HepG2 (cell line): ENCODE data around the gene ZC3H18. TPM values are rescaled to one million over a fixed set of nuclear protein-coding genes. Genes with fewer than 3 reads are reported as not detected.

ENCODE experiments used
- ATAC-seq: fragments of 200-7000 bp; cut with Tn5 transposase; 3 replicates; pipeline ENCODE4 v1.9.1; 2020; ENCODE audit warnings: mild to moderate bottlenecking, moderate library complexity
- BruUV-seq: library from RNA; stranded (reverse); fragments of 400-500 nt; replicated peaks from 2 replicates; lab custom pipeline; 2021; lab: Mats Ljungman, UMichigan
- CTCF ChIA-PET: fragments of 300-600 bp; formaldehyde crosslinking; extraction: SDS; loops from one replicate; lab custom pipeline; 2021; ENCODE audit warnings: low total read pairs, inconsistent platforms, low intra/inter-chr PET ratio; lab: Yijun Ruan, JAX
- POLR2A ChIA-PET: fragments of 350-600 bp; sonication (Branson Sonifier 250); formaldehyde crosslinking; loops from one replicate; lab custom pipeline; 2020; ENCODE audit warnings: antibody characterized with exemption, inconsistent platforms; lab: Yijun Ruan, JAX
- DNase-seq: peaks from one replicate; pipeline ENCODE4 v3.0.0-alpha.2; 2015; ENCODE audit warnings: low spot score
- FAIRE-seq: peaks from 3 replicates; lab custom pipeline; 2011; peaks lifted over from hg19 to GRCh38; lab: Jason Lieb, UNC
- H2AFZ ChIP-seq: one replicate; pipeline ENCODE4 v1.6.1; 2011; ENCODE audit warnings: low read length, inconsistent platforms
- H3K27ac ChIP-seq: fragments of 300-600 bp; 3 replicates; pipeline ENCODE4 v1.8.0; 2011; ENCODE audit warnings: mixed run types, mild to moderate bottlenecking, mixed read lengths, low read length, inconsistent platforms; ENCODE audit not compliant: insufficient read depth; ENCODE audit errors: extremely low read length
- H3K27me3 ChIP-seq, 2 experiments: fragments of 200-600 bp in 1 of 2; 2 replicates in 1 of 2; 3 replicates in 1 of 2; pipeline versions ENCODE4 v1.6.0 to v1.8.0; 2011; ENCODE audit warnings: low read length in 2 of 2, mild to moderate bottlenecking in 2 of 2, moderate library complexity in 2 of 2, inconsistent platforms in 1 of 2; ENCODE audit not compliant: insufficient read depth in 2 of 2, control insufficient read depth in 1 of 2
- H3K36me3 ChIP-seq, 2 experiments: fragments of 200-600 bp in 1 of 2; replicated peaks in 1 of 2; 2 replicates in 1 of 2; 3 replicates in 1 of 2; pipeline versions ENCODE4 v1.5.1 to v1.8.0; 2011; ENCODE audit warnings: low read length in 2 of 2, inconsistent platforms in 1 of 2; ENCODE audit not compliant: insufficient read depth in 2 of 2, control insufficient read depth in 1 of 2
- H3K4me1 ChIP-seq: 2 replicates; pipeline ENCODE4 v1.5.1; 2012; ENCODE audit warnings: low read length, inconsistent platforms; ENCODE audit not compliant: insufficient read depth
- H3K4me2 ChIP-seq: 2 replicates; pipeline ENCODE4 v1.6.0; 2011; ENCODE audit warnings: low read depth, low read length, inconsistent platforms
- H3K4me3 ChIP-seq, 3 experiments: fragments of 200-600 bp in 1 of 3; sonication (generic), shearing (Covaris generic) in 1 of 3; replicated peaks in 1 of 3; 2 replicates each; pipeline ENCODE4 v1.5.1; 2011 to 2016; ENCODE audit warnings: low read length in 3 of 3, inconsistent platforms in 2 of 3, low read depth in 2 of 3, mild to moderate bottlenecking in 2 of 3, control low read depth in 1 of 3, mixed read lengths in 1 of 3; ENCODE audit not compliant: insufficient read depth in 1 of 3
- H3K79me2 ChIP-seq: one replicate; pipeline ENCODE4 v1.6.1; 2011; ENCODE audit warnings: low read length, inconsistent platforms; ENCODE audit not compliant: insufficient read depth
- H3K9ac ChIP-seq: 2 replicates; pipeline ENCODE4 v1.6.0; 2011; ENCODE audit warnings: mild to moderate bottlenecking, low read depth, low read length, inconsistent platforms; ENCODE audit not compliant: insufficient read depth
- H3K9me3 ChIP-seq: 2 replicates; pipeline ENCODE4 v1.5.1; 2012; ENCODE audit warnings: mild to moderate bottlenecking, low read length
- H4K20me1 ChIP-seq: 2 replicates; pipeline ENCODE4 v1.6.0; 2011; ENCODE audit warnings: inconsistent platforms, mild to moderate bottlenecking, low read length, moderate library complexity; ENCODE audit not compliant: insufficient read depth
- ARID5B ChIP-seq: IDR thresholded peaks from 2 replicates; pipeline ENCODE4 v1.4.0; 2020; ENCODE audit warnings: mild to moderate bottlenecking, missing genetic modification reagents
- MTA1 ChIP-seq: sonication (generic); formaldehyde crosslinking; IDR thresholded peaks from 2 replicates; pipeline ENCODE4 v1.4.0; 2020; ENCODE audit warnings: missing genetic modification reagents, mild to moderate bottlenecking, borderline replicate concordance
- NFRKB ChIP-seq: fragments of 450-650 bp; IDR thresholded peaks from 2 replicates; pipeline ENCODE4 v1.6.1; 2017
- RBM22 ChIP-seq: fragments of 200-400 bp; formaldehyde crosslinking; optimal IDR thresholded peaks from 2 replicates; pipeline ENCODE3; 2017; ENCODE audit warnings: mild to moderate bottlenecking, low read length, moderate library complexity
- SPEN ChIP-seq: sonication (generic); formaldehyde crosslinking; IDR thresholded peaks from 2 replicates; pipeline ENCODE4 v1.5.1; 2020; ENCODE audit warnings: low read depth, mild to moderate bottlenecking, missing genetic modification reagents
- ZNF710 ChIP-seq: sonication (generic); formaldehyde crosslinking; IDR thresholded peaks from 2 replicates; pipeline ENCODE4 v1.5.0; 2020; ENCODE audit warnings: mild to moderate bottlenecking, missing genetic modification reagents, borderline replicate concordance
- WGBS: methylation state at CpG from one replicate; pipeline ENCODE4 v1.1.6; 2017; ENCODE audit warnings: low lambda C conversion rate; 5-methylcytosine and 5-hydroxymethylcytosine counted together
- in situ Hi-C: cut with HindIII; loops from 2 replicates; pipeline ENCODE4 v1.10.0; 2017; ENCODE audit warnings: low pct_unique_long_range_greater_than_20kb; ENCODE audit not compliant: extremely low pct_ligation_motif_present
- intact Hi-C: fragments of 100-400 bp; cut with micrococcal nuclease; formaldehyde crosslinking; loops from one replicate; pipeline ENCODE4 v1.10.0; 2022; ENCODE audit not compliant: unreplicated experiment
- polyA plus RNA-seq, 8 experiments: library from polyadenylated mRNA; depleted of rRNA in 3 of 8; stranded (reverse) in 7 of 8; unstranded in 1 of 8; fragments of >200 nt; fragmentation: Illumina TruSeq in 4 of 8; extraction: Trizol in 4 of 8; gene quantifications; 2 replicates each; pipeline versions ENCODE4 v1.2.1 to v1.2.3, GENCODE V29; 2011 to 2016; ENCODE audit warnings: low read depth in 4 of 8, missing spikeins in 1 of 8, mixed read lengths in 1 of 8; ENCODE audit not compliant: insufficient read depth in 1 of 8
- total RNA-seq, 5 experiments: library from RNA; depleted of rRNA; stranded (reverse); fragments of >200 nt; fragmentation: Illumina TruSeq; extraction: Trizol; gene quantifications; 2 replicates each; pipeline ENCODE4 v1.2.3, GENCODE V29; 2016; ENCODE audit warnings: low read depth in 1 of 5
- TF ChIP-seq, protein P1 (sequence below): sonication (generic); formaldehyde crosslinking; IDR thresholded peaks from 2 replicates; pipeline ENCODE4 v1.4.0; 2020; ENCODE audit warnings: mild to moderate bottlenecking, missing genetic modification reagents

Gene ZC3H18
- total and polyA plus RNA-seq, 2 of the 13 experiments (the other 11 are each of a cell fraction or from before 2014, with no cell fraction given), result 11.2 to 27.4 TPM

GRCh38 chr16:88599092-88599733 lies 29.0 kb downstream of the ZC3H18 start:
- no peak for ATAC-seq
- Histone ChIP-seq H3K79me2 (peaks cover 10% of the 10 kb centered on the region), H3K4me3 (no peak overlapping the region), H3K4me1 (peaks cover 43% of the 10 kb centered on the region), H3K9me3 (no peaks in the 10 kb centered on the region), H3K4me2 (no peak overlapping the region), H3K27ac (no peak overlapping the region), H4K20me1 (peaks cover 3% of the 10 kb centered on the region), H3K27me3 (no peaks in the 10 kb centered on the region), H3K9ac (no peak overlapping the region), H2AFZ (no peak overlapping the region), H3K36me3 (peaks cover 30 to 50% of the 10 kb centered on the region in 2 experiments)
- in situ Hi-C loops, result no loop called here
- CTCF ChIA-PET, result no interaction called here
- FAIRE-seq, result no peak
- WGBS, result 96% methylated on average over 14 of the region's 14 CpGs
- POLR2A ChIA-PET, result no interaction called here
- DNase-seq, result no peak
- no TSS peak for BruUV-seq
- intact Hi-C loops, result loop anchor here (5.0 kb wide), 1 partner anchor 53 kb away; the partner anchor contains the start of gene CYBA
- TF ChIP-seq, protein P1, sequence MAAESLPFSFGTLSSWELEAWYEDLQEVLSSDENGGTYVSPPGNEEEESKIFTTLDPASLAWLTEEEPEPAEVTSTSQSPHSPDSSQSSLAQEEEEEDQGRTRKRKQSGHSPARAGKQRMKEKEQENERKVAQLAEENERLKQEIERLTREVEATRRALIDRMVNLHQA (CRISPR knock-in tag), result no peak
- TF ChIP-seq RBM22, result peak; percentile 36
- TF ChIP-seq ARID5B (CRISPR knock-in tag), result no peak
- no peak for TF ChIP-seq NFRKB
- 0 out of 2 replicates have a peak, but pooled peaks have one; percentile 38 for TF ChIP-seq ZNF710 (CRISPR knock-in tag)
- peak; percentile 51; the same call in 1 of the 2 replicates for TF ChIP-seq MTA1 (CRISPR knock-in tag)
- TF ChIP-seq SPEN (CRISPR knock-in tag), result peak; percentile 22; the same call in 1 of the 2 replicates
